ENCODE measurements around the gene C1orf105.
"Not testable (repeated sequence)": the region's sequence is repeated elsewhere in the genome, so short reads cannot be mapped to it uniquely, and the experiment has no call there.

The C1orf105 gene

DNA sequence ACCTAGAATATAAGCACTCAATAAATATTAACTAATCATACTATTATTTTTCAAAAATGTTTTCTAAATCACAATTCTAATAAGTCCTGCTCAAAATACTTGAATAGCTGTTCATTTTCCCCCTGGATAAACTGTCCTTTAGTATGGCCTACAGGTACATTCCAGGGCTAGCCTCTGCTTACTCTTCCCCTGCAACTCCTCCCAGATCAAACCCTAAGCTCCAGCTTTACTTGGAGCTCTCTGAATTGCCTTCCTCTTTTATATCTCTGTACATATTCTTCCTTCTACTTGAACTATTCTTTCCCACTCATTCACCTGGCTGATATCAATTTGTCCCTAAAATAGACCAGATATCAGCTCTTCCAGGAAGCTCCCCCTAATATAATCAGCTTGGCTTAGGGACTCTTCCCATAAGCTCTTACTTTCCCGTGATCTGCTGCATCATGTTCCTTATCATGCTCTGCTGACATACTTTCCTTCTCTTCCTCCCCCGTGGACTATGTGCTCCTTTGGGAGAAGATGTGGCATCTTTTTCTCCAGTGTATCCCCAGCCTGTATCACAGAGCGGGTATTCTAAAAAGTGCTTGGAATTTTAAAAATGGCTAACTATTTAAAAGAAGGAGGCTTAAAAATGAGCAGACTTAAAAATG is 66.4 kb downstream of the C1orf105 start:
- TF ChIP-seq, protein P1, sequence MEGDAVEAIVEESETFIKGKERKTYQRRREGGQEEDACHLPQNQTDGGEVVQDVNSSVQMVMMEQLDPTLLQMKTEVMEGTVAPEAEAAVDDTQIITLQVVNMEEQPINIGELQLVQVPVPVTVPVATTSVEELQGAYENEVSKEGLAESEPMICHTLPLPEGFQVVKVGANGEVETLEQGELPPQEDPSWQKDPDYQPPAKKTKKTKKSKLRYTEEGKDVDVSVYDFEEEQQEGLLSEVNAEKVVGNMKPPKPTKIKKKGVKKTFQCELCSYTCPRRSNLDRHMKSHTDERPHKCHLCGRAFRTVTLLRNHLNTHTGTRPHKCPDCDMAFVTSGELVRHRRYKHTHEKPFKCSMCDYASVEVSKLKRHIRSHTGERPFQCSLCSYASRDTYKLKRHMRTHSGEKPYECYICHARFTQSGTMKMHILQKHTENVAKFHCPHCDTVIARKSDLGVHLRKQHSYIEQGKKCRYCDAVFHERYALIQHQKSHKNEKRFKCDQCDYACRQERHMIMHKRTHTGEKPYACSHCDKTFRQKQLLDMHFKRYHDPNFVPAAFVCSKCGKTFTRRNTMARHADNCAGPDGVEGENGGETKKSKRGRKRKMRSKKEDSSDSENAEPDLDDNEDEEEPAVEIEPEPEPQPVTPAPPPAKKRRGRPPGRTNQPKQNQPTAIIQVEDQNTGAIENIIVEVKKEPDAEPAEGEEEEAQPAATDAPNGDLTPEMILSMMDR (conservative IDR thresholded peaks at IDR 0.05): no peak
- no peak overlapping the region for H3K27ac ChIP-seq

DNA sequence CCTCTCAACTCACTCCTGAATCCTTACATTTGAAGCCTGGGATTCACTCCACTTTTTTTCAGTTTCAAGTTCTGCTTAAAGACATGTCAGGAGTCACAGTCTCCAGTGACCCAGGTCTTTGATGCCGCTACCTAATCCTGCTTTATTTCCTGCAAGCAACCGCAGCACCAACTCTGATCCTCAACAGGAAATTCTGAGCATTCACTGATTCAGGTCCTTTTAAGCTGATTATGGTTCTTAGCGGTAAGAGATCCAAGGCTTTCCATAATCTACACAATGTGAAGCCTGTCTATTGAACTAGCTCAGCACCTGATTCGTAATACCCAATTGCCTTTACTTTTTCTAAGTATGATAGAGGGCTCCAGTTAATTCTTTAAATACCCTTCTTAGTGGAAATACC is 67.1 kb downstream of the C1orf105 start:
- no peak overlapping the region for H3K27ac ChIP-seq
- TF ChIP-seq, protein P1 (conservative IDR thresholded peaks at IDR 0.05): no peak

DNA sequence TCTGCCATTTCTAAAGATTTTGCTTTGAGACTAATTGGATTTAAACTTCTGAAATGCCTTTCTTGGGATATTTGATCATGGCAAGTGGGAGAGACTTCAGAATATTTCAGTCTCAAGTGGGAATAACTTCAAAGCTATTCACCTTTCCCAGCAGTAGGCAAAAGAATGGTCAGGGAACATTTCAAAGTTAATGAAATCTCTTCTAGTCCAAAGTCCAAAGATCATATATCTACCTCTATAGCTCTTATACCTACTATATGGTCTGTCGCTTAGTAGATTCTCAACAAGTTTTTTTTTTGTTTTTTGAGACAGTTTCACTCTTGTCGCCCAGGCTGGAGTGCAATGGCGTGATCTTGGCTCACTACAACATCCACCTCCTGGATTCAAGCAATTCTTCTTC is 67.9 kb downstream of the C1orf105 start:
- H3K27ac ChIP-seq: no peak overlapping the region
- TF ChIP-seq, protein P1 (conservative IDR thresholded peaks at IDR 0.05): no peak

DNA sequence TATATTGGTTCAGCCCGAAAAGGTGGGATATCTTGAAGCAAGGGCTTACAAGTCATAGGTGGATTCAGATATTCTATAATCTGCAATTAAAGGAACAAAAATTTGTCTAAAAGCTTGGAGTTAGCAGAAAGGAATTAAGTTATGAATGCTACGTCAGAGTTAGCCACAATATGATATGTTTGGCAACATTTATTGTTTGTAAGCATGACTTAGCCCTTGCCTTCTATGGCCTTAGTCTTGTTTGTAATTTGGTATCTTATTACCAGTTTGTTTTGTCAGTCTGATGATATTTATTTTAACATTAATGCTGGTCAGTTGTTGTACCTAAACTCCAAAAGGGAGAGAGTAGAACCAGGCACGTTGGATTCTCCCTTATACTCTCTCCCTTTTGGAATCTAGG is 69.4 kb downstream of the C1orf105 start:
- TF ChIP-seq, protein P1 (conservative IDR thresholded peaks at IDR 0.05): no peak
- no peak overlapping the region for H3K27ac ChIP-seq

DNA sequence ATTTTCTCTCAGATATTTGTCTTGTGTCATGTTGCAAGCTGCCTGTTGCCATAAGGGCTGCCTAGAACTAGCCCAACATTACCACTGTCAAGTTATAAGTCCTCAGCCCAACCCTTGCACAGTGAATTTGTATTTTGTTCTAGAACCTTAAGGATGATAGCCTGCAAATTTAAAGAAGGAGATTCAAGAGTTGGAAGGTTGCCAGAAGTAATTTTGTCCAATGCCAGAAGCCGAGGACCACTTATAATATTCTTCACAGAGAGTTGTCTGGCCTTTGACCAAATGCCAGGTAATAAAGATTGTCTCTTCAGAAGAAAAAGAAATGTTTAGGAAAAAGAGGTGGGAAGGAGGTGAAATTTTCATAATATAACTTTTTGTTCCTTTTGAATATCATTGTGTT is 71.9 kb downstream of the C1orf105 start:
- no peak overlapping the region for H3K27ac ChIP-seq
- TF ChIP-seq, protein P1 (conservative IDR thresholded peaks at IDR 0.05): no peak

DNA sequence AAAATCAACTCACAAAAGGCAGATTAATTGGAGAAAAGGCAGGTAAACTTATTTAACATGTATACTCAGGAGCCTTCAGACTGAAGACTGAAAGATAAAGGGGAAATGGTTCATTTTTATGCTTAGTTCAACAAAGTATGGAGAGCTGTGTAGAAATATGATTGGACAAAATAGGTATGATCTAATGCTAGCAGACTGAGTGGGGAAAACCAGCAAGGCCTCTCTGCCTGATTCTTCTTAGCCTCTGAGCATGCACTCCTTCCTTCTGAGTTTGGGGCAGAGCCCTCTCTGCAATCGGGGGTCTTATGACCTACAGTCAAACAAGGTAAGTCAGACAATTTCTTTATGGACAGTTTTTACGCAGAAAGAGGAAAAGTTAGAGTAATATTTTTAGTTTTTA is 73.7 kb downstream of the C1orf105 start:
- TF ChIP-seq, protein P1 (conservative IDR thresholded peaks at IDR 0.05): no peak
- H3K27ac ChIP-seq: no peak overlapping the region

DNA sequence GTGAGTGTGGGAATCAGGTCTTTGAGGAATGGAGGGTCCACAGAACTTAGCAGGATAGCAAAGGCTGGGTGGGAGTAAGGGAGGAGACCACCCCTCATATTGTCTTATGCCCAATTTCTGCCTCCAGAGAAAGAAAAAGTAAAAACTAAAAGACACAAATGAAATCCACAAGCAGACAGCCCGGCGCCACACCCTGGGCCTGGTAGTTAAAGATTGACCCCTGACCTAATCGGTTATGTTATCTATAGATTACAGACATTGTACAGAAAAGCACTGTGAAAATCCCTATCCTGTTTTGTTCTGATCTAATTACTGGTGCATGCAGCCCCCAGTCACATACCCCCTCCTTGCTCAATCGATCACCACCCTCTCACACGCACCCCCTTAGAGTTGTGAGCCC is 75.6 kb downstream of the C1orf105 start:
- H3K27ac ChIP-seq: not testable (repeated sequence)

DNA sequence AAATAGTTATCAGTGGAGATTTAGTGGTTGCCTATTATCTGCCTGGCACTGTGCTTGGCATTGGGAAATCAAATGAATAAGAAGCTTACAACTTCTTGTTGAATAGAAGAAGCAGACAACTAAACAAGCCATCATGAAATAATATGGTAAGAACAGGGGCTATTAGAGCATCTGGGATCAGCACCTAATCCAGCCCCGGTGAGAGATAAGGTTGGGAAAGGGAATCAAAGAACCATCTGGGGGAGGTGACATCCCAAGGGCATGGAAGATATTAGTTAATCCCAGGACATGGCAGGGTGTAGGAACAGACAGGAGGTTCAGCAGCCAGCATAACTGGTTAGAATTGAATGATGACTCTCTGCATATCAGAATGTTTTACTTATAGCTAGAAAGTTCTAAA is 76.2 kb downstream of the C1orf105 start:
- TF ChIP-seq, protein P1 (conservative IDR thresholded peaks at IDR 0.05): no peak
- no peak overlapping the region for H3K27ac ChIP-seq

All from VCaP (cell line).